Osteoblast (primary cell): ENCODE results near the gene SLF1. TPM values are rescaled to one million over a fixed set of nuclear protein-coding genes. Genes with fewer than 3 reads are reported as not detected.

Source experiments
- DNase-seq: peaks from one replicate; pipeline ENCODE4 v3.0.0; 2011; ENCODE audit warnings: low spot score, mixed read lengths; ENCODE audit not compliant: insufficient read length; ENCODE audit errors: missing footprints
- H2AFZ ChIP-seq: 2 replicates; pipeline ENCODE4 v1.6.0; 2011; ENCODE audit warnings: mild to moderate bottlenecking, low read length
- H3K27ac ChIP-seq: 2 replicates; pipeline ENCODE4 v1.5.1; 2011; ENCODE audit warnings: mild to moderate bottlenecking, low read depth, low read length, moderate library complexity
- H3K27me3 ChIP-seq: 2 replicates; pipeline ENCODE4 v1.6.0; 2012; ENCODE audit warnings: mild to moderate bottlenecking, control low read depth, inconsistent platforms, low read length, moderate library complexity; ENCODE audit not compliant: insufficient read depth
- H3K36me3 ChIP-seq: 2 replicates; pipeline ENCODE4 v1.5.1; 2011; ENCODE audit warnings: mild to moderate bottlenecking, low read length, control low read depth, moderate library complexity; ENCODE audit not compliant: insufficient read depth
- H3K4me1 ChIP-seq: 2 replicates; pipeline ENCODE4 v1.5.1; 2011; ENCODE audit warnings: mild to moderate bottlenecking, low read length, control low read depth, moderate library complexity; ENCODE audit not compliant: insufficient read depth
- H3K4me2 ChIP-seq: 2 replicates; pipeline ENCODE4 v1.6.0; 2011; ENCODE audit warnings: mild to moderate bottlenecking, low read length; ENCODE audit not compliant: insufficient read depth
- H3K4me3 ChIP-seq: fragments of 200-600 bp; sonication (generic); 3 replicates; pipeline ENCODE4 v1.5.1; 2012; ENCODE audit warnings: mild to moderate bottlenecking, low read length, inconsistent platforms; ENCODE audit not compliant: insufficient read depth
- H3K79me2 ChIP-seq: 2 replicates; pipeline ENCODE4 v1.6.0; 2012; ENCODE audit warnings: mild to moderate bottlenecking, low read length, control low read depth, inconsistent platforms; ENCODE audit not compliant: insufficient read depth
- H3K9me3 ChIP-seq: 2 replicates; pipeline ENCODE4 v1.5.1; 2011; ENCODE audit warnings: low read depth, low read length, control low read depth
- H4K20me1 ChIP-seq: 2 replicates; pipeline ENCODE4 v1.6.0; 2012; ENCODE audit warnings: mild to moderate bottlenecking, low read length, control low read depth; ENCODE audit not compliant: insufficient read depth
- total RNA-seq: library from RNA; depleted of rRNA; stranded (reverse); fragments of >200 nt; gene quantifications from 2 replicates; pipeline ENCODE4 v1.2.3, GENCODE V29; 2012
- TF ChIP-seq, protein P1 (sequence below): IDR thresholded peaks from 2 replicates; pipeline ENCODE4 v1.5.1; 2011; ENCODE audit warnings: mild to moderate bottlenecking, low read depth, low read length, moderate library complexity; ENCODE audit errors: extremely low read depth

Gene SLF1
- total RNA-seq, 1 donor: 4.7 TPM

DNA sequence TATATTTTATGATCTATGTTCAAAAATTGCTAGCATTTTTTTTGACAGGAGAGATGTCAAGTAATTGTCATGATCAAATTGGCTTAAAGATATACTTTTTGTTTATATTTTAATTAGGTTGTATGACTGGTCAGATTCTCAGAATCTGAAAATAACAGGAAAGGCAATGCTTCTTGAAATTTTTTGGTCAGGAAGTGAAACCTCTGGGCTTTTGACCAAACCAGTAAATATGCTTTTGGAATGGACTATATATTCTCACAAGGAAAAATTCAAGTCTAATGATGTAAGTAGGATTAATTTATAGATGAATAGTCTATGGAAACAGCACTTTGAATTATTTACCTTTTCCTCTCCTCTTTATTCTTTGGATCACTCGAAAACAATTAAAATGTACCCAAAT lies 52.3 kb downstream of the SLF1 start:
- H3K27ac ChIP-seq: no peak overlapping the region
- H3K79me2 ChIP-seq: no peaks in the 10 kb centered on the region
- no peak overlapping the region for H3K4me2 ChIP-seq
- H3K27me3 ChIP-seq: no peaks in the 10 kb centered on the region
- no peaks in the 10 kb centered on the region for H3K4me1 ChIP-seq
- H4K20me1 ChIP-seq: no peaks in the 10 kb centered on the region
- H3K4me3 ChIP-seq: no peak overlapping the region
- no peak for DNase-seq
- TF ChIP-seq, protein P1, sequence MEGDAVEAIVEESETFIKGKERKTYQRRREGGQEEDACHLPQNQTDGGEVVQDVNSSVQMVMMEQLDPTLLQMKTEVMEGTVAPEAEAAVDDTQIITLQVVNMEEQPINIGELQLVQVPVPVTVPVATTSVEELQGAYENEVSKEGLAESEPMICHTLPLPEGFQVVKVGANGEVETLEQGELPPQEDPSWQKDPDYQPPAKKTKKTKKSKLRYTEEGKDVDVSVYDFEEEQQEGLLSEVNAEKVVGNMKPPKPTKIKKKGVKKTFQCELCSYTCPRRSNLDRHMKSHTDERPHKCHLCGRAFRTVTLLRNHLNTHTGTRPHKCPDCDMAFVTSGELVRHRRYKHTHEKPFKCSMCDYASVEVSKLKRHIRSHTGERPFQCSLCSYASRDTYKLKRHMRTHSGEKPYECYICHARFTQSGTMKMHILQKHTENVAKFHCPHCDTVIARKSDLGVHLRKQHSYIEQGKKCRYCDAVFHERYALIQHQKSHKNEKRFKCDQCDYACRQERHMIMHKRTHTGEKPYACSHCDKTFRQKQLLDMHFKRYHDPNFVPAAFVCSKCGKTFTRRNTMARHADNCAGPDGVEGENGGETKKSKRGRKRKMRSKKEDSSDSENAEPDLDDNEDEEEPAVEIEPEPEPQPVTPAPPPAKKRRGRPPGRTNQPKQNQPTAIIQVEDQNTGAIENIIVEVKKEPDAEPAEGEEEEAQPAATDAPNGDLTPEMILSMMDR: no peak
- H3K9me3 ChIP-seq: no peaks in the 10 kb centered on the region
- no peaks in the 10 kb centered on the region for H3K36me3 ChIP-seq
- no peak overlapping the region for H2AFZ ChIP-seq

DNA sequence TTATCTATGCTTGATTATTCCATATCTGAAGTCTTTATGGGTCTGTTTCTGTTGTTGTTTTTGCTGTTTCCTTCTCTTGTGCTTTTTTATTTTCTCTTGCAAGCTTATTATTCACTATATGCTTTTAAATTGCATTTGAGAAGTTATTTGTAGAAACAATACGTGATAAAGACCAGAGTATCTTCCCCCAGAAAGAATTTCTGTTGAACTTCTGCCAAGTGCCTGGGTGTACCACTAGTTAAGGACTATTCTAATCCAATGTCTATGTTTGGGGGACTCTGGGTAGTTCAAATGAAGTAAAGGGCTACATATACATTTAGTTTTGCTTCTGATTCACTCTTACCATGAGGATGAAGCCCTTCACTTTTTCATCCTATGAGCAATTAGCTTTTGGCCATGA lies 54.3 kb downstream of the SLF1 start:
- no peaks in the 10 kb centered on the region for H3K79me2 ChIP-seq
- H3K27ac ChIP-seq: no peak overlapping the region
- no peaks in the 10 kb centered on the region for H3K36me3 ChIP-seq
- no peaks in the 10 kb centered on the region for H3K4me1 ChIP-seq
- TF ChIP-seq, protein P1: no peak
- DNase-seq: no peak
- no peaks in the 10 kb centered on the region for H3K9me3 ChIP-seq
- no peak overlapping the region for H3K4me3 ChIP-seq
- H3K4me2 ChIP-seq: no peak overlapping the region
- no peak overlapping the region for H2AFZ ChIP-seq
- no peaks in the 10 kb centered on the region for H3K27me3 ChIP-seq
- H4K20me1 ChIP-seq: no peaks in the 10 kb centered on the region

DNA sequence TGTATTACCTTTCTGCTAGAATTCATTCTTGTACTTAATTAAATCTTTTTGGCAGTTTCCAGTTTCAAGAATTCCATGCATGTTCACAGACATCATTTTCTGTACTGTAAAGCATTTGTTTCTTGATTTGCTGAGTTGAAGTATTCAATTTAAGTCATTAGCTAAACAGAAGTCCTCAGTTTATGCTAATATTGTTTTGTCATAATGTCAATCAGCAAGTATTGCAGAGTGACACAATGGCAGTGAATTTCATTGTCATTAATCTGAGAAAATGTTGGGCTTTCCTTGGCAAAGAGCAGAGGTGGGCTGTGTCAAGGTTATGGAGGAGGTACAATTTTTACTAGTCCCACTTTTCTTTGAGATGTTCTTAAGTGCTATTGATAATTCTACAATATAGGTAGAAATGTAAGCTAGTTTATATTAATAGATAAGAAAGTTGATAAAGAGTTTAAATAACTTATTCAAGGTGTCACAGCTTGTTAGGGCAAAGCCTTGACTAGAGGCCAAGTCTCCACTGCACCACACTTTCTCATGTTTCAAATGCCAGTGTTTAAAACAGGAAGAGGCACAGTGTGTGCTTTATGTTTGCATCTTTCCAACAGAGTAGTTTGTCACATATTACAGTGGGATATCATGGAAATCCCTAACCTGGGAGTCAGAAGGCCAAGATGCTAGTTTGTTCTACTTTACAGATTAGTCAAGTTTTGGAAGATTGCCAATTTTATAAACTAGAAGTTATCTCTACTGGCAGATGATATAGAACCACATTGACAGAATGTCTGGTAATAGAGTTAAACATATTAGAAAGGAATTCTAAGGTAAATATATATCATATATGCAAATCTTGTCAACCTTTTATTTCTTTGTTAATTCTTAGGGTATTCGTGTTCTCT lies 56.3 kb downstream of the SLF1 start:
- Histone ChIP-seq H3K9me3 (no peaks in the 10 kb centered on the region), H3K27ac (no peak overlapping the region), H2AFZ (no peak overlapping the region), H3K4me3 (no peak overlapping the region), H4K20me1 (no peaks in the 10 kb centered on the region), H3K4me2 (no peak overlapping the region), H3K79me2 (no peaks in the 10 kb centered on the region), H3K27me3 (no peaks in the 10 kb centered on the region), H3K4me1 (no peaks in the 10 kb centered on the region), H3K36me3 (no peaks in the 10 kb centered on the region)
- TF ChIP-seq, protein P1: no peak
- DNase-seq: no peak

DNA sequence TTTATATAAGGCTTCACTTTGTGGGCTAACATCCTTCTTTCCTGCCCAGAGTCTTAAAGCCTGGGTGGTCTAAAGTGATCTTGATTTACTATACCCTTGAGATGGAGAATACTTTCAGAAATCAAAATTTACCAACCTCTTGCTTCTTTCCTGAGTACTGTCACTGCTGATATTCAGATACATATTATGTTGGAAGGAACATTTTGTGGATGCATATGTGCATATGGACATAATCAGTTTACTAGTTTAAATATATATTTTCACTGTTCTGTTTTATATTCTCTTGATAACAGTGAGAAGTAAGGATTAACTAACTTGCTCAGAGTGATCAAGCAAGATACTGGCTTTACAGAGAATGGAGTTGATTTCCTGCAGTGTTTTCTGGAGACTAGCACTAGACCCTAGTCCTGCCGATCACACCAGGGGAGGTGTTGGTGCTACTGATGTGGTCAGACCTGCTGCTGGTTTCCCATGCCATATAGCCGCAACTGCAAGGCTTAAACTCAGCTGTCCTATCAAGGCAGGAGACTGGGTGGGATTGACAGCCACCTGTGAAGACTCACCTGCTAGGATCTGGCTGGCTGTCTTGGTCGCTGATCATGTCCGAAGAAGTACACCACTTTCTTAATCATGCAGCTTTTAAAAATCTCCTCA lies 57.6 kb downstream of the SLF1 start:
- H2AFZ ChIP-seq: no peak overlapping the region
- H3K9me3 ChIP-seq: no peaks in the 10 kb centered on the region
- TF ChIP-seq, protein P1: no peak
- H3K27ac ChIP-seq: no peak overlapping the region
- no peaks in the 10 kb centered on the region for H4K20me1 ChIP-seq
- no peaks in the 10 kb centered on the region for H3K27me3 ChIP-seq
- H3K4me2 ChIP-seq: no peak overlapping the region
- H3K4me1 ChIP-seq: no peaks in the 10 kb centered on the region
- DNase-seq: no peak
- no peak overlapping the region for H3K4me3 ChIP-seq
- H3K79me2 ChIP-seq: no peaks in the 10 kb centered on the region
- H3K36me3 ChIP-seq: no peaks in the 10 kb centered on the region
